ENCODE measurements around the gene HNRNPUL2.

DNA sequence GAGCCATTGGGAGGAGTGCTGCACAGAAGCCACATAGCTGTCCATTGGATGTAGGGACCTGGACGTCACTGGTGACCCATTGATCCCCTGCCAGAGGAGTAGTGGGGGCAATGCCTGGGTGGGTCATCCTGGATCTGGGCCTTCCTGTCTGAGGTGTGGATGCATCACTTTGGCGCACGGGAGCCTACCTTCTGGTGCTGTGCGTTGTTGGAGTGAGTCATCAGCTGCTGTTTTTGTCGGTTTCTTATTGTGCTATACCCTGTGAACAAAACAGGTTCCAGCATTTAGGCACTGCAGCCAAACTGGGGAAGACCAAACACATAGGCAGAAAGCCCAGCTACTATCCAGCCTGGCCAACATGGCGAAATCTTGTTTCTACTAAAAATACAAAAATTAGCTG lies 47.1 kb upstream of the HNRNPUL2 start:
- TF ChIP-seq POLR2AphosphoS2 (IDR thresholded peaks at IDR 0.05; ENCODE audit: low read depth, low read length) (no peak), ASH2L (IDR thresholded peaks at IDR 0.05; ENCODE audit: borderline replicate concordance, low read depth) (no peak), POLR2AphosphoS5 (IDR thresholded peaks at IDR 0.05; ENCODE audit: low read length) (no peak), POLR2A (IDR thresholded peaks at IDR 0.05; ENCODE audit: low read depth, low read length) (no peak), YY1 (IDR thresholded peaks at IDR 0.05; ENCODE audit: low read depth, low read length) (no peak), HDAC6 (IDR thresholded peaks at IDR 0.05; ENCODE audit: unreplicated experiment) (no peak)
- TF ChIP-seq, protein P1, sequence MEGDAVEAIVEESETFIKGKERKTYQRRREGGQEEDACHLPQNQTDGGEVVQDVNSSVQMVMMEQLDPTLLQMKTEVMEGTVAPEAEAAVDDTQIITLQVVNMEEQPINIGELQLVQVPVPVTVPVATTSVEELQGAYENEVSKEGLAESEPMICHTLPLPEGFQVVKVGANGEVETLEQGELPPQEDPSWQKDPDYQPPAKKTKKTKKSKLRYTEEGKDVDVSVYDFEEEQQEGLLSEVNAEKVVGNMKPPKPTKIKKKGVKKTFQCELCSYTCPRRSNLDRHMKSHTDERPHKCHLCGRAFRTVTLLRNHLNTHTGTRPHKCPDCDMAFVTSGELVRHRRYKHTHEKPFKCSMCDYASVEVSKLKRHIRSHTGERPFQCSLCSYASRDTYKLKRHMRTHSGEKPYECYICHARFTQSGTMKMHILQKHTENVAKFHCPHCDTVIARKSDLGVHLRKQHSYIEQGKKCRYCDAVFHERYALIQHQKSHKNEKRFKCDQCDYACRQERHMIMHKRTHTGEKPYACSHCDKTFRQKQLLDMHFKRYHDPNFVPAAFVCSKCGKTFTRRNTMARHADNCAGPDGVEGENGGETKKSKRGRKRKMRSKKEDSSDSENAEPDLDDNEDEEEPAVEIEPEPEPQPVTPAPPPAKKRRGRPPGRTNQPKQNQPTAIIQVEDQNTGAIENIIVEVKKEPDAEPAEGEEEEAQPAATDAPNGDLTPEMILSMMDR (IDR thresholded peaks at IDR 0.05 in 2 of 3, conservative IDR thresholded peaks at IDR 0.05 in 1 of 3; ENCODE audit: control insufficient read depth in 2 of 3, extremely low read depth in 1 of 3, insufficient read depth in 1 of 3, low read depth in 3 of 3, low read length in 3 of 3) = no peak

All from GM12878 (cell line).